Endodermal cell (in vitro differentiated cells): ENCODE data around the gene SESN1. TPM values are rescaled to one million over a fixed set of nuclear protein-coding genes. Genes with fewer than 3 reads are reported as not detected.

Source experiments
- DNase-seq: peaks from one replicate; pipeline ENCODE4 v3.0.0-alpha.2; 2017
- H3K27ac ChIP-seq: 2 replicates; pipeline ENCODE4 v1.5.1; 2013; ENCODE audit warnings: mild to moderate bottlenecking, low read depth, low read length, moderate library complexity
- H3K27me3 ChIP-seq: 2 replicates; pipeline ENCODE4 v1.6.1; 2013; ENCODE audit warnings: mild to moderate bottlenecking, low read length, moderate library complexity; ENCODE audit not compliant: insufficient read depth, control insufficient read depth, poor library complexity, severe bottlenecking
- H3K36me3 ChIP-seq: 2 replicates; pipeline ENCODE4 v1.7.0; 2013; ENCODE audit warnings: mild to moderate bottlenecking, low read length, moderate library complexity; ENCODE audit not compliant: control insufficient read depth, insufficient read depth
- H3K4me1 ChIP-seq: one replicate; pipeline ENCODE4 v1.7.0; 2013; ENCODE audit warnings: low read length; ENCODE audit not compliant: control insufficient read depth, insufficient read depth
- H3K4me3 ChIP-seq: 2 replicates; pipeline ENCODE4 v1.5.1; 2013; ENCODE audit warnings: mild to moderate bottlenecking, low read length, moderate library complexity
- H3K9ac ChIP-seq: 2 replicates; pipeline ENCODE4 v1.6.1; 2013; ENCODE audit warnings: mild to moderate bottlenecking, low read length, moderate library complexity; ENCODE audit not compliant: poor library complexity, severe bottlenecking; ENCODE audit errors: extremely low read depth
- H3K9me3 ChIP-seq: 2 replicates; pipeline ENCODE4 v1.6.1; 2013; ENCODE audit warnings: mild to moderate bottlenecking, low read length, moderate library complexity; ENCODE audit not compliant: control insufficient read depth
- H3K27ac Mint-ChIP-seq: 2 replicates; pipeline ENCODE4 v1.8.0; 2020; ENCODE audit warnings: mixed read lengths
- H3K27me3 Mint-ChIP-seq: 2 replicates; pipeline ENCODE4 v1.8.0; 2021; ENCODE audit warnings: mild to moderate bottlenecking, mixed read lengths; ENCODE audit not compliant: insufficient read depth
- H3K36me3 Mint-ChIP-seq: 2 replicates; pipeline ENCODE4 v1.8.0; 2020; ENCODE audit warnings: low read depth, mixed read lengths
- H3K4me1 Mint-ChIP-seq: 2 replicates; pipeline ENCODE4 v1.8.0; 2020; ENCODE audit warnings: mixed read lengths
- H3K4me3 Mint-ChIP-seq: 2 replicates; pipeline ENCODE4 v1.8.0; 2020; ENCODE audit warnings: mild to moderate bottlenecking, moderate library complexity, mixed read lengths
- H3K9me3 Mint-ChIP-seq: 2 replicates; pipeline ENCODE4 v1.8.0; 2020; ENCODE audit warnings: mild to moderate bottlenecking, mixed read lengths
- WGBS, 2 experiments: methylation state at CpG; one replicate each; pipeline versions ENCODE4 v1.1.5 to v1.1.7; 2013; ENCODE audit warnings: missing lambda C conversion rate in 2 of 2, mixed read lengths in 1 of 2; ENCODE audit not compliant: insufficient coverage in 1 of 2, insufficient read length in 1 of 2; 5-methylcytosine and 5-hydroxymethylcytosine counted together
- total RNA-seq, 2 donors: library from RNA; stranded (reverse); fragmentation: NEBNext Ultra II Directional in 1 of 2; extraction: Animal tissue kit (Norgen Biotek cat#: 25700) in 1 of 2; gene quantifications; 2 replicates in 1 of 2; 3 replicates in 1 of 2; pipeline ENCODE4 v1.2.1, GENCODE V29; 2021
- TF ChIP-seq, protein P1 (sequence below): fragments of 200-600 bp; sonication (generic); conservative IDR thresholded peaks from 2 replicates; pipeline ENCODE4 v1.5.0; 2021; ENCODE audit warnings: antibody characterized with exemption, mild to moderate bottlenecking

SESN1 gene
- total RNA-seq, 2 donors from 2014 or later: 7.5 to 13.1 TPM

DNA sequence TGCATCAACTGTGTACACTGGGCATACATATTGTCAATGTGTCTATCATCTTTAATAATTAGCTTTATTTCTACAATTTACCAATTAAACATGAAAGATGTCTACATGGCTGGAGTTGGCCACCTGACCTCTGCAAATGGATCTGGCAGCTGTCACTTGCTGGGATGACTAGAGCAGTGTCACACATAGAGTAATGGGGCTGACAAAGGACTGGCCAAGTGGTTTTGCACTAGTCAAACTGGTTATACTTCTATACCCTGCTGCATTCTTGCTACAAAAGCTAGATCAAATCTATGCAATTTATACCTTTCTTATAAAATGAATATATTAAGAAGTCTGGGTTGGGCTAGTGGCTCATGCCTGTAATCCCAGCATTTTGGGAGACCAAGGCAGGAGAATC lies 99.3 kb downstream of the SESN1 start:
- peaks cover 15% of the 10 kb centered on the region for H3K36me3 Mint-ChIP-seq

GRCh38 chr6:108993876-108994275 lies 100.8 kb downstream of the SESN1 start:
- Mint-ChIP-seq H3K4me3 (no peak overlapping the region), H3K36me3 (peaks cover 20% of the 10 kb centered on the region), H3K4me1 (peaks cover 5% of the 10 kb centered on the region), H3K27ac (no peak overlapping the region), H3K27me3 (no peaks in the 10 kb centered on the region), H3K9me3 (no peaks in the 10 kb centered on the region)
- peaks cover 12% of the 10 kb centered on the region for H3K36me3 ChIP-seq
- no peaks in the 10 kb centered on the region for H3K9me3 ChIP-seq
- no peaks in the 10 kb centered on the region for H3K27me3 ChIP-seq
- no peak overlapping the region for H3K9ac ChIP-seq
- no peak overlapping the region for H3K27ac ChIP-seq
- no peak for DNase-seq
- no peak overlapping the region for H3K4me3 ChIP-seq
- TF ChIP-seq, protein P1, sequence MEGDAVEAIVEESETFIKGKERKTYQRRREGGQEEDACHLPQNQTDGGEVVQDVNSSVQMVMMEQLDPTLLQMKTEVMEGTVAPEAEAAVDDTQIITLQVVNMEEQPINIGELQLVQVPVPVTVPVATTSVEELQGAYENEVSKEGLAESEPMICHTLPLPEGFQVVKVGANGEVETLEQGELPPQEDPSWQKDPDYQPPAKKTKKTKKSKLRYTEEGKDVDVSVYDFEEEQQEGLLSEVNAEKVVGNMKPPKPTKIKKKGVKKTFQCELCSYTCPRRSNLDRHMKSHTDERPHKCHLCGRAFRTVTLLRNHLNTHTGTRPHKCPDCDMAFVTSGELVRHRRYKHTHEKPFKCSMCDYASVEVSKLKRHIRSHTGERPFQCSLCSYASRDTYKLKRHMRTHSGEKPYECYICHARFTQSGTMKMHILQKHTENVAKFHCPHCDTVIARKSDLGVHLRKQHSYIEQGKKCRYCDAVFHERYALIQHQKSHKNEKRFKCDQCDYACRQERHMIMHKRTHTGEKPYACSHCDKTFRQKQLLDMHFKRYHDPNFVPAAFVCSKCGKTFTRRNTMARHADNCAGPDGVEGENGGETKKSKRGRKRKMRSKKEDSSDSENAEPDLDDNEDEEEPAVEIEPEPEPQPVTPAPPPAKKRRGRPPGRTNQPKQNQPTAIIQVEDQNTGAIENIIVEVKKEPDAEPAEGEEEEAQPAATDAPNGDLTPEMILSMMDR: no peak
- 91 to 100% methylated on average over 1 to 3 of the region's 3 CpGs for WGBS, 2 experiments
- H3K4me1 ChIP-seq: no peaks in the 10 kb centered on the region

More for the DNA sequence above, 99.3 kb downstream of the SESN1 start:
- no peak overlapping the region for H3K9ac ChIP-seq
- no peaks in the 10 kb centered on the region for H3K4me1 ChIP-seq
- H3K4me3 Mint-ChIP-seq: no peak overlapping the region
- peaks cover 20% of the 10 kb centered on the region for H3K36me3 ChIP-seq
- no peaks in the 10 kb centered on the region for H3K27me3 ChIP-seq
- no peaks in the 10 kb centered on the region for H3K4me1 Mint-ChIP-seq
- no peaks in the 10 kb centered on the region for H3K9me3 Mint-ChIP-seq
- no peak overlapping the region for H3K4me3 ChIP-seq
- H3K27ac ChIP-seq: no peak overlapping the region
- H3K9me3 ChIP-seq: no peaks in the 10 kb centered on the region
- TF ChIP-seq, protein P1: no peak
- H3K27me3 Mint-ChIP-seq: no peaks in the 10 kb centered on the region
- H3K27ac Mint-ChIP-seq: no peak overlapping the region
- no peak for DNase-seq

GRCh38 chr6:108989700-108990099 lies 104.9 kb downstream of the SESN1 start:
- Histone ChIP-seq H3K27me3 (no peaks in the 10 kb centered on the region), H3K9ac (no peak overlapping the region), H3K4me3 (no peak overlapping the region), H3K36me3 (peaks cover 38% of the 10 kb centered on the region), H3K4me1 (no peaks in the 10 kb centered on the region), H3K9me3 (no peaks in the 10 kb centered on the region), H3K27ac (no peak overlapping the region)
- Mint-ChIP-seq H3K4me1 (peaks cover 7% of the 10 kb centered on the region), H3K9me3 (no peaks in the 10 kb centered on the region), H3K27me3 (no peaks in the 10 kb centered on the region), H3K27ac (no peak overlapping the region), H3K4me3 (no peak overlapping the region), H3K36me3 (peaks cover 28% of the 10 kb centered on the region)
- DNase-seq: no peak
- 90 to 93% methylated on average over 2 to 3 of the region's 3 CpGs for WGBS, 2 experiments
- TF ChIP-seq, protein P1: no peak
